ENCODE data around the gene MATN3. TPM values are rescaled to one million over a fixed set of nuclear protein-coding genes. Genes with fewer than 3 reads are reported as not detected.

Gene MATN3
- total and polyA plus RNA-seq, 11 donors, result 0.12 to 0.48 (median 0.25) TPM; not detected in 4

- peaks cover 0 to 100% (median 99%) of the 10 kb centered on the region in 9 donors for H3K36me3 ChIP-seq
- 44 to 63% (median 54%) methylated on average over 4 of the region's 4 CpGs for WGBS, 4 donors
- ATAC-seq (peak; percentile 88 to 93 (median 92)), DNase-seq (no peak)
- H3K4me1 ChIP-seq, result peaks cover 0 to 45% (median 23%) of the 10 kb centered on the region in 12 donors
- no peak overlapping the region for H3K4me3 ChIP-seq
- TF ChIP-seq POLR2A (IDR thresholded peaks at IDR 0.05) (no peak), CTCF (IDR thresholded peaks at IDR 0.05) (no peak)
- H3K9me3 ChIP-seq, result peaks cover 0 to 11% (median 0%) of the 10 kb centered on the region in 12 donors
- peak overlapping the region in 11 of 12 donors; percentile 27 to 63 (median 52) for H3K27ac ChIP-seq
- intact Hi-C loops (cut with DNase I), result loop anchor here in 1 of 10 donors (5.0 kb wide), 1 partner anchor 38 kb away; no protein-coding TSS in a partner anchor
- H3K27me3 ChIP-seq, result no peaks in the 10 kb centered on the region
Observed at GRCh38 chr2:20034218-20034617, 21.8 kb upstream of the MATN3 start.

- intact Hi-C loops (cut with DNase I), result loop anchor here in 1 of 10 donors (5.0 kb wide), 1 partner anchor 39 kb away; no protein-coding TSS in a partner anchor
- H3K27ac ChIP-seq, result peak overlapping the region in 8 of 12 donors; percentile 27 to 63 (median 49)
- TF ChIP-seq CTCF (IDR thresholded peaks at IDR 0.05) (no peak), POLR2A (IDR thresholded peaks at IDR 0.05) (no peak)
- H3K36me3 ChIP-seq, result peaks cover 0 to 100% (median 99%) of the 10 kb centered on the region in 9 donors
- peak; percentile 30 to 63 (median 54) for ATAC-seq
- peaks cover 0 to 45% (median 23%) of the 10 kb centered on the region in 12 donors for H3K4me1 ChIP-seq
- H3K27me3 ChIP-seq, result no peaks in the 10 kb centered on the region
- DNase-seq, result no peak
- WGBS, 4 donors, result 51 to 69% (median 58%) methylated on average over 3 of the region's 3 CpGs
- peaks cover 0 to 19% (median 0%) of the 10 kb centered on the region in 12 donors for H3K9me3 ChIP-seq
- no peak overlapping the region for H3K4me3 ChIP-seq
Observed at GRCh38 chr2:20033322-20033721, 20.9 kb upstream of the MATN3 start.

- H3K4me3 ChIP-seq, result no peak overlapping the region
- H3K36me3 ChIP-seq, result peaks cover 0 to 85% (median 74%) of the 10 kb centered on the region in 9 donors
- DNase-seq, result no peak
- WGBS, 4 donors, result 92 to 95% (median 94%) methylated on average over 6 of the region's 6 CpGs
- peaks cover 0 to 32% (median 12%) of the 10 kb centered on the region in 12 donors for H3K4me1 ChIP-seq
- ATAC-seq, result no peak
- TF ChIP-seq POLR2A (IDR thresholded peaks at IDR 0.05), result no peak
- TF ChIP-seq CTCF (IDR thresholded peaks at IDR 0.05), result no peak
- peaks cover 0 to 28% (median 0%) of the 10 kb centered on the region in 12 donors for H3K9me3 ChIP-seq
- intact Hi-C loops (cut with DNase I), result loop anchor here in 1 of 10 donors (5.0 kb wide), 1 partner anchor 42 kb away; no protein-coding TSS in a partner anchor
- no peak overlapping the region for H3K27ac ChIP-seq
- H3K27me3 ChIP-seq, result no peaks in the 10 kb centered on the region
Observed at GRCh38 chr2:20030224-20030623, 17.8 kb upstream of the MATN3 start.

GRCh38 chr2:20027705-20028434, 15.4 kb upstream of the MATN3 start:
- Histone ChIP-seq H3K36me3 (peaks cover 0 to 63% (median 50%) of the 10 kb centered on the region in 9 donors), H3K9me3 (peaks cover 0 to 28% (median 0%) of the 10 kb centered on the region in 12 donors), H3K27ac (peak overlapping the region in 9 of 12 donors; percentile 14 to 46 (median 28)), H3K4me3 (no peak overlapping the region), H3K27me3 (no peaks in the 10 kb centered on the region), H3K4me1 (peaks cover 0 to 14% (median 3%) of the 10 kb centered on the region in 12 donors)
- no peak for TF ChIP-seq CTCF (IDR thresholded peaks at IDR 0.05)
- DNase-seq (no peak), ATAC-seq (peak in 1 of 4 donors; percentile 52)
- intact Hi-C loops (cut with DNase I), result no loop called here
- 46 to 58% (median 53%) methylated on average over 3 of the region's 3 CpGs for WGBS, 4 donors

Data from heart left ventricle (tissue), 16 donors.